Gastroesophageal sphincter (tissue), 3 donors: ENCODE data around the gene SMAP2.

ENCODE experiments used
- EP300 ChIP-seq: sonication (generic); formaldehyde crosslinking; IDR thresholded peaks from one replicate; pipeline ENCODE4 v1.6.1; 2017; ENCODE audit warnings: antibody characterized with exemption, mild to moderate bottlenecking
- POLR2A ChIP-seq, 2 donors: fragments of 450-650 bp; IDR thresholded peaks; one replicate each; pipeline ENCODE4 v1.6.1; 2017; ENCODE audit warnings: antibody characterized with exemption in 2 of 2, mild to moderate bottlenecking in 2 of 2, moderate library complexity in 1 of 2
- TF ChIP-seq, protein P1 (sequence below), 4 experiments: fragments of 200-600 bp in 2 of 4; fragments of 450-650 bp in 2 of 4; sonication (generic) in 1 of 4; IDR thresholded peaks; one replicate each; pipeline ENCODE4 v1.5.1; 2017 to 2019; ENCODE audit warnings: antibody characterized with exemption in 4 of 4, mild to moderate bottlenecking in 2 of 4, moderate library complexity in 2 of 4

DNA sequence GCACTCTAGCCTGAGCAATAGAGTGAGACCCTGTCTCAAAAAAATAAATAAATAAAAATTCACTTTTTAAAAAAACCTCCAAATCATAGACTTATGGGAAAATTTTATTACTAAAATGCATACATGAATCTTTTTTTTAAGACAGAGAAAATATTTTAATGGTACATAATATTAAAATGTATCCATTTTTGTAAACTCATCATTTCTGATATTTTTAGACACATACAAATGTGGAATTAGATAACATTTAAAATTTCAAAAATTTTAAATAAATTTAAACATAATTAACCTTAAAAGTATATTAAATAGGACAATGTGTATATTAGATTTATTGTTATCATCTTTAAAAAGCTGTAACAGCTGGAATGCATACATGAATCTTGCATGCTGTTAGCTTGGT, 33.9 kb downstream of the SMAP2 start:
- TF ChIP-seq EP300 (no peak), POLR2A (IDR thresholded peaks at IDR 0.05) (no peak)
- TF ChIP-seq, protein P1, sequence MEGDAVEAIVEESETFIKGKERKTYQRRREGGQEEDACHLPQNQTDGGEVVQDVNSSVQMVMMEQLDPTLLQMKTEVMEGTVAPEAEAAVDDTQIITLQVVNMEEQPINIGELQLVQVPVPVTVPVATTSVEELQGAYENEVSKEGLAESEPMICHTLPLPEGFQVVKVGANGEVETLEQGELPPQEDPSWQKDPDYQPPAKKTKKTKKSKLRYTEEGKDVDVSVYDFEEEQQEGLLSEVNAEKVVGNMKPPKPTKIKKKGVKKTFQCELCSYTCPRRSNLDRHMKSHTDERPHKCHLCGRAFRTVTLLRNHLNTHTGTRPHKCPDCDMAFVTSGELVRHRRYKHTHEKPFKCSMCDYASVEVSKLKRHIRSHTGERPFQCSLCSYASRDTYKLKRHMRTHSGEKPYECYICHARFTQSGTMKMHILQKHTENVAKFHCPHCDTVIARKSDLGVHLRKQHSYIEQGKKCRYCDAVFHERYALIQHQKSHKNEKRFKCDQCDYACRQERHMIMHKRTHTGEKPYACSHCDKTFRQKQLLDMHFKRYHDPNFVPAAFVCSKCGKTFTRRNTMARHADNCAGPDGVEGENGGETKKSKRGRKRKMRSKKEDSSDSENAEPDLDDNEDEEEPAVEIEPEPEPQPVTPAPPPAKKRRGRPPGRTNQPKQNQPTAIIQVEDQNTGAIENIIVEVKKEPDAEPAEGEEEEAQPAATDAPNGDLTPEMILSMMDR (IDR thresholded peaks at IDR 0.05): no peak
